ENCODE measurements around the gene JOSD1. TPM values are rescaled to one million over a fixed set of nuclear protein-coding genes. Genes with fewer than 3 reads are reported as not detected.

The JOSD1 gene
- total RNA-seq = 10 to 100 TPM; 68.0 to 77.7 TPM

GRCh38 chr22:38700789-38701628 is at the start of gene JOSD1:
TSS of gene JOSD1 (minus strand) at chr22:38700943. CDS start at chr22:38699987, 956 bp downstream.
- ATAC-seq (peak; percentile 16), DNase-seq (peak; percentile 99)
- CTCF ChIA-PET = interaction anchor here (3.4 kb wide), 1 partner anchor 18 kb away, joined by 34 read pairs; the partner anchor contains the start of gene TOMM22
- Mint-ChIP-seq H3K4me1 (peaks cover 55% of the 10 kb centered on the region), H3K4me3 (peak within 1 kb of the TSS; percentile 95), H3K27ac (peak within 1 kb of the TSS; percentile 99), H3K27me3 (no peaks in the 10 kb centered on the region), H3K9me3 (ENCODE audit: low read depth) (no peaks in the 10 kb centered on the region), H3K36me3 (ENCODE audit: low read depth) (peaks cover 35% of the 10 kb centered on the region)
- POLR2A ChIA-PET = interaction anchor here (2.2 kb wide), 1 partner anchor 19 kb away, joined by 13 read pairs; the partner anchor contains the start of gene TOMM22
- intact Hi-C loops (cut with DNase I, micrococcal nuclease) = loop anchor here in 1 of 2 experiments (1.0 to 10.0 kb wide), 11 partner anchors 20 to 1092 kb away; partner anchors contain the start of genes ATF4, CBX6, CBX7 and CBY1

- peaks cover 70% of the 10 kb centered on the region for H3K36me3 Mint-ChIP-seq (ENCODE audit: low read depth)
- no peaks in the 10 kb centered on the region for H3K27me3 Mint-ChIP-seq
- ChIA-PET POLR2A (interaction anchor here (0.7 kb wide), 1 partner anchor 17 kb away, joined by 5 read pairs; no protein-coding TSS in a partner anchor), CTCF (no interaction called here)
- peak overlapping the region; percentile 65 for H3K27ac Mint-ChIP-seq
- intact Hi-C loops (cut with DNase I, micrococcal nuclease) = loop anchor here in 1 of 2 experiments (10.0 kb wide), 2 partner anchors 695 to 1075 kb away; partner anchors contain the start of genes LGALS1 and PICK1
- H3K9me3 Mint-ChIP-seq (ENCODE audit: low read depth) = no peaks in the 10 kb centered on the region
- no peak for DNase-seq
- H3K4me3 Mint-ChIP-seq = no peak overlapping the region
- ATAC-seq = no peak
- peaks cover 48% of the 10 kb centered on the region for H3K4me1 Mint-ChIP-seq
These were observed 49.4 kb upstream of the JOSD1 start for GRCh38 chr22:38750104-38750503.

GRCh38 chr22:38748487-38749136 is 47.9 kb upstream of the JOSD1 start:
- intact Hi-C loops (cut with DNase I, micrococcal nuclease) = no loop called here
- peak overlapping the region; percentile 42 for H3K27ac Mint-ChIP-seq
- H3K36me3 Mint-ChIP-seq (ENCODE audit: low read depth) = peaks cover 70% of the 10 kb centered on the region
- no peak overlapping the region for H3K4me3 Mint-ChIP-seq
- CTCF ChIA-PET = interaction anchor here (0.6 to 4.6 kb wide), 4 partner anchors 15 to 153 kb away, joined by 3 to 25 read pairs (median 8); no protein-coding TSS in a partner anchor
- peaks cover 46% of the 10 kb centered on the region for H3K4me1 Mint-ChIP-seq
- ATAC-seq (no peak), DNase-seq (no peak)
- no peaks in the 10 kb centered on the region for H3K9me3 Mint-ChIP-seq (ENCODE audit: low read depth)
- POLR2A ChIA-PET = no interaction called here
- H3K27me3 Mint-ChIP-seq = no peaks in the 10 kb centered on the region

- no peak overlapping the region for H3K4me3 Mint-ChIP-seq
- peaks cover 24% of the 10 kb centered on the region for H3K4me1 Mint-ChIP-seq
- CTCF ChIA-PET = interaction anchor here (1.9 to 4.6 kb wide), 3 partner anchors 12 to 21 kb away, joined by 8 to 25 read pairs (median 12); no protein-coding TSS in a partner anchor
- intact Hi-C loops (cut with DNase I, micrococcal nuclease) = no loop called here
- no peaks in the 10 kb centered on the region for H3K9me3 Mint-ChIP-seq (ENCODE audit: low read depth)
- ATAC-seq = no peak
- no peaks in the 10 kb centered on the region for H3K27me3 Mint-ChIP-seq
- no peak for DNase-seq
- H3K36me3 Mint-ChIP-seq (ENCODE audit: low read depth) = peaks cover 72% of the 10 kb centered on the region
- POLR2A ChIA-PET = no interaction called here
- H3K27ac Mint-ChIP-seq = peak overlapping the region; percentile 51
These were observed 45.1 kb upstream of the JOSD1 start for GRCh38 chr22:38745676-38746460.

- H3K4me3 Mint-ChIP-seq = no peak overlapping the region
- ATAC-seq = no peak
- no peak for DNase-seq
- H3K4me1 Mint-ChIP-seq = peaks cover 17% of the 10 kb centered on the region
- ChIA-PET CTCF (interaction anchor here (4.6 kb wide), 1 partner anchor 11 kb away, joined by 25 read pairs; no protein-coding TSS in a partner anchor), POLR2A (no interaction called here)
- H3K9me3 Mint-ChIP-seq (ENCODE audit: low read depth) = no peaks in the 10 kb centered on the region
- peak overlapping the region; percentile 59 for H3K27ac Mint-ChIP-seq
- no peaks in the 10 kb centered on the region for H3K27me3 Mint-ChIP-seq
- peaks cover 70% of the 10 kb centered on the region for H3K36me3 Mint-ChIP-seq (ENCODE audit: low read depth)
- intact Hi-C loops (cut with DNase I, micrococcal nuclease) = no loop called here
These were observed 44.2 kb upstream of the JOSD1 start for GRCh38 chr22:38744981-38745380.

GRCh38 chr22:38742176-38742942 is 41.6 kb upstream of the JOSD1 start:
- DNase-seq (no peak), ATAC-seq (no peak)
- Mint-ChIP-seq H3K27ac (peak overlapping the region; percentile 25), H3K4me3 (no peak overlapping the region), H3K27me3 (no peaks in the 10 kb centered on the region), H3K36me3 (ENCODE audit: low read depth) (peaks cover 70% of the 10 kb centered on the region), H3K4me1 (peaks cover 15% of the 10 kb centered on the region), H3K9me3 (ENCODE audit: low read depth) (no peaks in the 10 kb centered on the region)
- intact Hi-C loops (cut with DNase I, micrococcal nuclease) = no loop called here
- POLR2A ChIA-PET = interaction anchor here (1.0 kb wide), 1 partner anchor 10 kb away, joined by 4 read pairs; no protein-coding TSS in a partner anchor
- CTCF ChIA-PET = interaction anchor here (0.6 to 2.7 kb wide), 5 partner anchors 9 to 185 kb away, joined by 3 to 12 read pairs (median 3); no protein-coding TSS in a partner anchor

- no peak overlapping the region for H3K4me3 Mint-ChIP-seq
- ATAC-seq (no peak), DNase-seq (no peak)
- H3K27me3 Mint-ChIP-seq = no peaks in the 10 kb centered on the region
- no peaks in the 10 kb centered on the region for H3K9me3 Mint-ChIP-seq (ENCODE audit: low read depth)
- peak overlapping the region; percentile 42 for H3K27ac Mint-ChIP-seq
- ChIA-PET POLR2A (no interaction called here), CTCF (interaction anchor here (0.6 to 2.7 kb wide), 4 partner anchors 8 to 186 kb away, joined by 3 to 12 read pairs (median 7); no protein-coding TSS in a partner anchor)
- intact Hi-C loops (cut with DNase I, micrococcal nuclease) = loop anchor here in 1 of 2 experiments (2.0 kb wide), 1 partner anchor 27 kb away; no protein-coding TSS in a partner anchor
- H3K36me3 Mint-ChIP-seq (ENCODE audit: low read depth) = peaks cover 73% of the 10 kb centered on the region
- peaks cover 20% of the 10 kb centered on the region for H3K4me1 Mint-ChIP-seq
These were observed 40.8 kb upstream of the JOSD1 start for GRCh38 chr22:38741576-38741975.

GRCh38 chr22:38741166-38741565 is 40.4 kb upstream of the JOSD1 start:
- Mint-ChIP-seq H3K4me1 (peaks cover 20% of the 10 kb centered on the region), H3K4me3 (no peak overlapping the region), H3K9me3 (ENCODE audit: low read depth) (no peaks in the 10 kb centered on the region), H3K27ac (peak overlapping the region; percentile 42), H3K36me3 (ENCODE audit: low read depth) (peaks cover 74% of the 10 kb centered on the region), H3K27me3 (no peaks in the 10 kb centered on the region)
- ATAC-seq (no peak), DNase-seq (no peak)
- CTCF ChIA-PET = interaction anchor here (0.5 to 2.7 kb wide), 3 partner anchors 8 to 472 kb away, joined by 4 to 12 read pairs (median 11); no protein-coding TSS in a partner anchor
- POLR2A ChIA-PET = no interaction called here
- intact Hi-C loops (cut with DNase I, micrococcal nuclease) = loop anchor here in 1 of 2 experiments (2.0 kb wide), 1 partner anchor 26 kb away; no protein-coding TSS in a partner anchor

GRCh38 chr22:38740754-38741153 is 40.0 kb upstream of the JOSD1 start:
- CTCF ChIA-PET = interaction anchor here (0.5 to 0.6 kb wide), 2 partner anchors 28 to 471 kb away, joined by 4 to 5 read pairs; no protein-coding TSS in a partner anchor
- ATAC-seq (no peak), DNase-seq (no peak)
- Mint-ChIP-seq H3K36me3 (ENCODE audit: low read depth) (peaks cover 76% of the 10 kb centered on the region), H3K9me3 (ENCODE audit: low read depth) (no peaks in the 10 kb centered on the region), H3K27ac (no peak overlapping the region), H3K4me1 (peaks cover 25% of the 10 kb centered on the region), H3K27me3 (no peaks in the 10 kb centered on the region), H3K4me3 (no peak overlapping the region)
- POLR2A ChIA-PET = no interaction called here
- intact Hi-C loops (cut with DNase I, micrococcal nuclease) = loop anchor here in 1 of 2 experiments (2.0 kb wide), 1 partner anchor 26 kb away; no protein-coding TSS in a partner anchor

Data from activated CD4-positive, alpha-beta T cell treated with anti-CD3 and anti-CD28 coated beads for 36 hours (primary cell).